Ovary (tissue), 3 donors: ENCODE results near the gene ZNF487.

Experiments used
- CTCF ChIP-seq, 3 donors: fragments of 450-650 bp in 2 of 3; fragments of 200-600 bp in 1 of 3; IDR thresholded peaks; one replicate each; pipeline versions ENCODE4 v1.5.1 to v1.8.0; 2016 to 2022; ENCODE audit warnings: antibody characterized with exemption in 3 of 3, mild to moderate bottlenecking in 1 of 3
- EP300 ChIP-seq: sonication (generic); formaldehyde crosslinking; IDR thresholded peaks from one replicate; pipeline ENCODE4 v1.6.1; 2017; ENCODE audit warnings: antibody characterized with exemption
- POLR2A ChIP-seq: fragments of 450-650 bp; IDR thresholded peaks from one replicate; pipeline ENCODE4 v1.6.1; 2017; ENCODE audit warnings: antibody characterized with exemption, mild to moderate bottlenecking, moderate library complexity
- donor health status: DM: no; HTN: no; CAD: no.

- TF ChIP-seq CTCF (IDR thresholded peaks at IDR 0.05): no peak
- TF ChIP-seq POLR2A: no peak
- TF ChIP-seq EP300: no peak
Measured at GRCh38 chr10:43396061-43396927, 40.6 kb upstream of the ZNF487 start.
